ENCODE measurements around the gene SULT4A1. TPM values are rescaled to one million over a fixed set of nuclear protein-coding genes. Genes with fewer than 3 reads are reported as not detected.
A peak's percentile ranks its signal among the peaks of the same experiment; 100 is the strongest.

SULT4A1 gene
- total RNA-seq, 6 donors from 2014 or later: not detected

DNA sequence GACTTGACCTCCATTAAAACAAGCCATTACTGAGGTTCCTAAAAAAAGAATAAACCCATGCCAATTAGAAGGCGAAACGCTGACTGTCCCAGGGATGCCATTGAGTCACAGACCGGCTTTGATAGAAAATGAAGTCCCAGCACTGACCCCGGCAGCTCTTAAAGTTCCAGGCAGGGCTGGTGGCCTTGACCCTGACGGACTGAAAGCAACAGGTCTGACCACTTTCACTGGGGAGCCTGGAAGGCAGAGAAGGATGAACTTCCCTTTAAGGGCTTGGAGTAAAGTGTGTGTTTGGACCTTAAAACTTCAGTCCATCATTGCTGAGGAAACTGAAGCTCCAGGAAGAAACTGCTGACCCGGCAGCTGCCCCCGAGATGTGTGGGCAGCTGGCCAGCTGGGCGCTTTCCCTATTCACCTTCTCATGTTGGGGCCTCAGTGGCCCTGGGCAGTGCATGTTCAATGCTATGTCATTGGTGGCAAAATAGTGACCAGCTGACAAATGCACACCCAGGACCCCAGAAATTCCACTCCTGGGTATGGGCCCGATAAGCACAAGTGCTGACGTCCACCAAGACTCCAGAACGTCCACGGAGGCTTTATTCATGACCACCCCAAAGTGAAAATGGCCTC, 31.3 kb downstream of the SULT4A1 start:
- DNase-seq (no peak), ATAC-seq (ENCODE audit: low FRiP score in 2 of 2) (no peak)
- Histone ChIP-seq H3K4me3 (no peak overlapping the region), H3K36me3 (no peaks in the 10 kb centered on the region), H3K27ac (peak overlapping the region in 2 of 4 donors; percentile 57 to 60), H3K4me1 (peaks cover 0 to 4% (median 1%) of the 10 kb centered on the region in 4 donors), H3K27me3 (no peaks in the 10 kb centered on the region), H3K9me3 (no peaks in the 10 kb centered on the region)
- TF ChIP-seq POLR2A (IDR thresholded peaks at IDR 0.05) (no peak), POLR2AphosphoS5 (IDR thresholded peaks at IDR 0.05) (no peak)
- WGBS, 2 donors: 65 to 67% methylated on average over 12 of the region's 12 CpGs

GRCh38 chr22:43829904-43830851, 32.1 kb downstream of the SULT4A1 start:
- TF ChIP-seq EP300 (IDR thresholded peaks at IDR 0.05): peak in 1 of 4 donors; percentile 40
- peak; percentile 64 to 66 for TF ChIP-seq POLR2AphosphoS5 (IDR thresholded peaks at IDR 0.05)
- TF ChIP-seq POLR2A (IDR thresholded peaks at IDR 0.05): no peak
- no peak overlapping the region for H3K4me3 ChIP-seq
- H3K27me3 ChIP-seq: no peaks in the 10 kb centered on the region
- H3K36me3 ChIP-seq: no peaks in the 10 kb centered on the region
- H3K4me1 ChIP-seq: peaks cover 0 to 4% (median 1%) of the 10 kb centered on the region in 4 donors
- H3K27ac ChIP-seq: peak overlapping the region; percentile 55 to 84 (median 72)
- ATAC-seq (ENCODE audit: low FRiP score in 2 of 2) (peak in 1 of 2 donors; percentile 79), DNase-seq (peak in 1 of 2 donors; percentile 84)
- H3K9me3 ChIP-seq: no peaks in the 10 kb centered on the region
- 57 to 66% methylated on average over 25 to 31 of the region's 33 CpGs for WGBS, 2 donors

- ATAC-seq (ENCODE audit: low FRiP score in 2 of 2): peak; percentile 41 to 54
- Histone ChIP-seq H3K4me1 (peaks cover 0 to 4% (median 1%) of the 10 kb centered on the region in 4 donors), H3K27me3 (no peaks in the 10 kb centered on the region), H3K36me3 (no peaks in the 10 kb centered on the region), H3K9me3 (no peaks in the 10 kb centered on the region), H3K4me3 (no peak overlapping the region), H3K27ac (peak overlapping the region; percentile 55 to 84 (median 72))
- 54 to 60% methylated on average over 5 to 20 of the region's 20 CpGs for WGBS, 2 donors
- TF ChIP-seq EP300 (IDR thresholded peaks at IDR 0.05): peak in 1 of 4 donors; percentile 71
- no peak for TF ChIP-seq CTCF (IDR thresholded peaks at IDR 0.05)
- no peak for TF ChIP-seq POLR2A (IDR thresholded peaks at IDR 0.05)
- TF ChIP-seq POLR2AphosphoS5 (IDR thresholded peaks at IDR 0.05): peak; percentile 82 to 98
- DNase-seq: peak; percentile 42 to 86
Measured at GRCh38 chr22:43828998-43829782, 33.1 kb downstream of the SULT4A1 start.

DNA sequence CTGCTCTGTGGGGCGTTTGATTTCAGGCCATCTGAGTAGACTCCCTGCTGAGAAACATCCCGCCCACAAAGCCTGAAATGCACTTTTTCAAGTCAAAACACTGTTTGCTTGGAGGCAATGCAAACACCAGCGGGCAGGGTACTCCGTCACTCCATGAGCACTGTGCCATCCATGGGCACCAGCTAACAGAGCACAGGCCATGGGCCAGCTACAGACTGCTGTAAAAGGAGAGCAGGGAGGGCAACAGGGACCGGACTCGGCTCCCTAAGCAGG, 33.7 kb downstream of the SULT4A1 start:
- no peak for TF ChIP-seq EP300 (IDR thresholded peaks at IDR 0.05)
- no peak for TF ChIP-seq POLR2AphosphoS5 (IDR thresholded peaks at IDR 0.05)
- TF ChIP-seq CTCF (IDR thresholded peaks at IDR 0.05): no peak
- TF ChIP-seq POLR2A (IDR thresholded peaks at IDR 0.05): no peak
- DNase-seq (no peak), ATAC-seq (ENCODE audit: low FRiP score in 2 of 2) (no peak)
- WGBS, 2 donors: 73 to 83% methylated on average over 5 to 6 of the region's 6 CpGs
- Histone ChIP-seq H3K27me3 (no peaks in the 10 kb centered on the region), H3K27ac (peak overlapping the region in 2 of 4 donors; percentile 42 to 80), H3K36me3 (no peaks in the 10 kb centered on the region), H3K4me3 (no peak overlapping the region), H3K4me1 (peaks cover 0 to 4% (median 1%) of the 10 kb centered on the region in 4 donors), H3K9me3 (no peaks in the 10 kb centered on the region)

GRCh38 chr22:43827926-43828724, 34.2 kb downstream of the SULT4A1 start:
- DNase-seq (no peak), ATAC-seq (ENCODE audit: low FRiP score in 2 of 2) (no peak)
- Histone ChIP-seq H3K4me1 (peaks cover 0 to 5% (median 3%) of the 10 kb centered on the region in 4 donors), H3K27ac (peak overlapping the region in 2 of 4 donors; percentile 42 to 80), H3K9me3 (no peaks in the 10 kb centered on the region), H3K4me3 (no peak overlapping the region), H3K27me3 (no peaks in the 10 kb centered on the region), H3K36me3 (no peaks in the 10 kb centered on the region)
- 82 to 83% methylated on average over 12 to 16 of the region's 16 CpGs for WGBS, 2 donors
- no peak for TF ChIP-seq CTCF (IDR thresholded peaks at IDR 0.05)
- no peak for TF ChIP-seq POLR2A (IDR thresholded peaks at IDR 0.05)
- no peak for TF ChIP-seq POLR2AphosphoS5 (IDR thresholded peaks at IDR 0.05)
- TF ChIP-seq EP300 (IDR thresholded peaks at IDR 0.05): no peak
